Ascending aorta (tissue), 2 donors: ENCODE data around the gene MORF4L1. TPM values are rescaled to one million over a fixed set of nuclear protein-coding genes. Genes with fewer than 3 reads are reported as not detected.
"Not testable (repeated sequence)": the region's sequence is repeated elsewhere in the genome, so short reads cannot be mapped to it uniquely, and the experiment has no call there.

Experiments
- DNase-seq, 2 donors: peaks; one replicate each; pipeline ENCODE4 v3.0.0-alpha.2; 2019; ENCODE audit warnings: low spot score in 2 of 2
- H3K27ac ChIP-seq, 2 donors: fragments of 200-600 bp; sonication (generic); one replicate each; pipeline ENCODE4 v1.5.1; 2016 to 2017; ENCODE audit warnings: mild to moderate bottlenecking in 1 of 2
- H3K27me3 ChIP-seq: fragments of 200-600 bp; sonication (generic); one replicate; pipeline ENCODE4 v1.5.1; 2017
- H3K36me3 ChIP-seq, 2 donors: fragments of 200-600 bp; sonication (generic); one replicate each; pipeline ENCODE4 v1.5.1; 2016
- H3K4me1 ChIP-seq, 2 donors: fragments of 200-600 bp; sonication (generic); one replicate each; pipeline ENCODE4 v1.5.1; 2016 to 2017; ENCODE audit warnings: mild to moderate bottlenecking in 1 of 2
- H3K4me3 ChIP-seq, 2 donors: fragments of 200-600 bp; sonication (generic); one replicate each; pipeline ENCODE4 v1.5.1; 2016 to 2017; ENCODE audit warnings: mild to moderate bottlenecking in 1 of 2
- H3K9me3 ChIP-seq, 2 donors: fragments of 200-600 bp; sonication (generic); one replicate each; pipeline ENCODE4 v1.5.1; 2016
- intact Hi-C: fragments of 100-400 bp; cut with DNase I; formaldehyde crosslinking; loops from one replicate; pipeline ENCODE4 v1.15.1; 2023
- total RNA-seq: library from RNA; depleted of rRNA; stranded (reverse); fragments of >200 nt; gene quantifications from one replicate; pipeline ENCODE4 v1.1.0, GENCODE V29; 2016
- TF ChIP-seq, protein P1 (sequence below), 3 experiments: fragments of 200-600 bp in 2 of 3; fragments of 450-650 bp in 1 of 3; sonication (generic) in 2 of 3; IDR thresholded peaks; one replicate each; pipeline ENCODE4 v1.5.1; 2016 to 2019; ENCODE audit warnings: antibody characterized with exemption in 3 of 3, mild to moderate bottlenecking in 1 of 3, moderate library complexity in 1 of 3

MORF4L1 gene
- total RNA-seq, 1 donor from 2014 or later = 108 TPM

GRCh38 chr15:78841891-78842290, 30.8 kb upstream of the MORF4L1 start:
- Histone ChIP-seq H3K27me3 (no peaks in the 10 kb centered on the region), H3K4me3 (no peak overlapping the region), H3K36me3 (no peaks in the 10 kb centered on the region), H3K27ac (peak overlapping the region; percentile 8 to 48), H3K9me3 (no peaks in the 10 kb centered on the region), H3K4me1 (peaks cover 0 to 14% of the 10 kb centered on the region in 2 donors)
- TF ChIP-seq, protein P1, sequence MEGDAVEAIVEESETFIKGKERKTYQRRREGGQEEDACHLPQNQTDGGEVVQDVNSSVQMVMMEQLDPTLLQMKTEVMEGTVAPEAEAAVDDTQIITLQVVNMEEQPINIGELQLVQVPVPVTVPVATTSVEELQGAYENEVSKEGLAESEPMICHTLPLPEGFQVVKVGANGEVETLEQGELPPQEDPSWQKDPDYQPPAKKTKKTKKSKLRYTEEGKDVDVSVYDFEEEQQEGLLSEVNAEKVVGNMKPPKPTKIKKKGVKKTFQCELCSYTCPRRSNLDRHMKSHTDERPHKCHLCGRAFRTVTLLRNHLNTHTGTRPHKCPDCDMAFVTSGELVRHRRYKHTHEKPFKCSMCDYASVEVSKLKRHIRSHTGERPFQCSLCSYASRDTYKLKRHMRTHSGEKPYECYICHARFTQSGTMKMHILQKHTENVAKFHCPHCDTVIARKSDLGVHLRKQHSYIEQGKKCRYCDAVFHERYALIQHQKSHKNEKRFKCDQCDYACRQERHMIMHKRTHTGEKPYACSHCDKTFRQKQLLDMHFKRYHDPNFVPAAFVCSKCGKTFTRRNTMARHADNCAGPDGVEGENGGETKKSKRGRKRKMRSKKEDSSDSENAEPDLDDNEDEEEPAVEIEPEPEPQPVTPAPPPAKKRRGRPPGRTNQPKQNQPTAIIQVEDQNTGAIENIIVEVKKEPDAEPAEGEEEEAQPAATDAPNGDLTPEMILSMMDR (IDR thresholded peaks at IDR 0.05) = no peak
- intact Hi-C loops = no loop called here
- DNase-seq = no peak

DNA sequence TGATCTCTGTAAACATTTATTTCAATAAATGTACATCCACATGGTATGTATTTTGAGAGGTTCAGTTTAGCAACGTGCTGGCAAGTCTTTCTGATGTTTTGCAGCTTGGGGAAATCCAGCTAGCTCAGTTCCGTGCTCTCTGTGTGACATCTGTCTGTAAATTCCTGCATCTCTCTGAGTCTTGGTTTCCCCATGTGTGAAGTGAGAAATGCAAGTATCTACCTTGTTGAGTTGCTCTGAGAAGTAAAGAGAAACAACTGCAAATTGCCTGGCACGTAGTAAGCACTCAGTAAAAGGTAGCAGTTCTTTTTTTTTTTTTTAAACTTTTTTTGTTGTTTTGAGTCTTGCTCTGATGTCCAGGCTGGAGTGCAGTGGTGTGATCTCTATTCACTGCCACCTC, 30.2 kb upstream of the MORF4L1 start:
- Histone ChIP-seq H3K36me3 (no peaks in the 10 kb centered on the region), H3K27me3 (no peaks in the 10 kb centered on the region), H3K4me1 (peaks cover 0 to 14% of the 10 kb centered on the region in 2 donors), H3K27ac (peak overlapping the region in 1 of 2 donors; percentile 8), H3K4me3 (no peak overlapping the region), H3K9me3 (no peaks in the 10 kb centered on the region)
- DNase-seq = no peak
- TF ChIP-seq, protein P1 (IDR thresholded peaks at IDR 0.05) = no peak
- intact Hi-C loops = no loop called here

DNA sequence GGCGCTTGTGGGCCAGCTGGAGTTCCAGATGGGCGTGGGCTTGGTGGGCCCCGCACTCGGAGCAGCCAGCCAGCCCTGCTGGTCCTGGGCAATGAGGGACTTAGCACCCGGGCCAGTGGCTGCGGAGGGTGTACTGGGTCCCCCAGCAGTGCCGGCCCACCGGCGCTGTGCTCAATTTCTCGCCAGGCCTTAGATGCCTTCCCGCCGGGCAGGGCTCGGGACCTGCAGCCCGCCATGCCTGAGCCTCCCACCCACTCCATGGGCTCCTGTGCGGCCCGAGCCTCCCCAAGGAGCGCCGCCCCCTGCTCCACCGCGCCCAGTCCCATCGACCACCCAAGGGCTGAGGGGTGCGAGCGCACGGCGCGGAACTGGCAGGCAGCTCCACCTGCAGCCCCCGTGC, 25.8 kb upstream of the MORF4L1 start:
- DNase-seq, H3K27ac ChIP-seq, H3K4me1 ChIP-seq, H3K9me3 ChIP-seq, H3K36me3 ChIP-seq, H3K4me3 ChIP-seq, H3K27me3 ChIP-seq, intact Hi-C loops: not testable (repeated sequence)

DNA sequence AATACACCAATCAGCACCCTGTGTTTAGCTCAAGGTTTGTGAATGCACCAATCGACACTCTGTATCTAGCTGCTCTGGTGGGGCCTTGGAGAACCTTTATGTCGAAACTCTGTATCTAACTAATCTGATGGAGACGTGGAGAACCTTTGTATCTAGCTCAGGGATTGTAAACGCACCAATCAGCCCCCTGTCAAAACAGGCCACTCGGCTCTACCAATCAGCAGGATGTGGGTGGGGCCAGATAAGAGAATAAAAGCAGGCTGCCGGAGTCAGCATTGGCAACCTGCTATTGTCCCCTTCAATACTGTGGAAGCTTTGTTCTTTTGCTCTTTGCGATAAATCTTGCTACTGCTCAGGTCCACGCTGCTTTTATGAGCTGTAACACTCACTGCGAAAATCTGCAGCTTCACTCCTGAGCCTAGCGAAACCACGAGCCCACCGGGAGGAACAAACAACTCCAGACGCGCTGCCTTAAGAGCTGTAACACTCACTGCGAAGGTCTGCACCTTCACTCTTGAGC, 25.2 kb upstream of the MORF4L1 start:
- H3K36me3 ChIP-seq, intact Hi-C loops, H3K9me3 ChIP-seq, H3K27me3 ChIP-seq, H3K27ac ChIP-seq, H3K4me3 ChIP-seq, DNase-seq, H3K4me1 ChIP-seq: not testable (repeated sequence)

DNA sequence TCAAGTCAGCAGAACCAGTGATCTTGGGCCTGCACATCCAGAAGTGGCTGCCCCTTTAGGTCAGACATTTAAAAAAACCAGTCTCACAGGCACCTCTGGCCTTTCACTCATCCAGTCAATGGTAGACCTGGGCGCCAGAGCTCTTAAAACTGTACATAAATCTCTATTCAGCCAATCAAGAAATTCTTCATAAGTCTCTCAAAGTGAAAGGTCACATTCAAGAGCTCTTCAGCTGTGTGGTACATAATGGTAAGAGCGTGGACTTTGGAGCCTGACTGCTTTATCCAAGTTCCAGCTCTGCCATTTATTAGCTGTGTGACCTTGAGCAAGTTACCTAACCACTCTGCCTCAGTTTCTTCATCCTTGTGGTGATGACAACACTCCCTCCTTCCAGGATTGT, 22.3 kb upstream of the MORF4L1 start:
- H3K4me3 ChIP-seq = no peak overlapping the region
- no peaks in the 10 kb centered on the region for H3K9me3 ChIP-seq
- TF ChIP-seq, protein P1 (IDR thresholded peaks at IDR 0.05) = no peak
- H3K27ac ChIP-seq = no peak overlapping the region
- H3K4me1 ChIP-seq = peaks cover 0 to 5% of the 10 kb centered on the region in 2 donors
- no peak for DNase-seq
- intact Hi-C loops = no loop called here
- H3K36me3 ChIP-seq = no peaks in the 10 kb centered on the region
- no peaks in the 10 kb centered on the region for H3K27me3 ChIP-seq

DNA sequence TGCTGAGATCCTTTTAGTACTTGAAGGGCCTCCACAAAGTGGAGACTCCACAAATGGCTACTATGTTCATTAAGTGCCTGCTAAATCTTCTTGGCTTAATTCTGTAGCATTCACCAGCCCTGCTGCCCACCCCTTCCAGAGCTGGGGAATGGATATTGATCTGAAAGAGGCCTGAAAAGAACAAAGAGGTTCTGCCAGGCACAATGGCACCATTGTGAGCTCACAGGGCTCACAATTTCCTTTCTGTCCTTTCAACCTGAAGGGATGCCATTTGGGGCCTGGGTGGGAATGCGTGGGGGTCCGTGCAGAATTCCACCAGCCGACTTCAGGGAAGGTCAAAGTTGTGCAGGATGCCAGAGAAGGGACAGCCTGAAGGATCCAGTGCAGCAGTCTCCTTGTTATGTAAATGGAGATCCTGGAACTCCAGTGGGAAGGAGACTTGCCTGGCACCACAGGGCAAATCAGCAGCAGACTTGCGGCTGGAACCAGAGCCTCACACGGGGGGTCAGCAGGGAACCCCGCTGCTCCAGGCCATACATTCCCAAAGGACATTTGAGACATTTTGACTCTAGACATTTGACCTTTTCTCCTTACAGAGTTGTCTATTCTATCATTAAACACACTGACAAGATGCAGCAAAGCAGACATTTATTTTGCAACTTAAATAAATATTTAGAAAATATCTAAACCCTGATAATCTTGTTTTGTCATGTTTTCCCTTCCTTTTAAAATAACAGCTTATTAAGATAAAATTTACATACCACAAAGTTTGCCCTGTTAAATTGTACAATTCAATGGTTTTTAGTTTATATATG, 21.5 kb upstream of the MORF4L1 start:
- H3K36me3 ChIP-seq = no peaks in the 10 kb centered on the region
- H3K4me1 ChIP-seq = peaks cover 0 to 7% of the 10 kb centered on the region in 2 donors
- intact Hi-C loops = no loop called here
- H3K27ac ChIP-seq = no peak overlapping the region
- no peaks in the 10 kb centered on the region for H3K27me3 ChIP-seq
- TF ChIP-seq, protein P1 (IDR thresholded peaks at IDR 0.05) = no peak
- no peak for DNase-seq
- H3K4me3 ChIP-seq = no peak overlapping the region
- H3K9me3 ChIP-seq = no peaks in the 10 kb centered on the region
